Stimulated activated naive CD8-positive, alpha-beta T cell treated with anti-CD3 and anti-CD28 coated beads, Interleukin-15, Interleukin-2, amounts not matched to agents 100 U/mL and 50 U/mL, for 24 hours (primary cell): ENCODE data around the gene ZNF106.
A peak's percentile ranks its signal among the peaks of the same experiment; 100 is the strongest.

Experiments
- ATAC-seq: fragments of 150-1000 bp; cut with Tn5 transposase; one replicate; pipeline ENCODE4 v1.10.0; 2021
- DNase-seq: peaks from one replicate; pipeline ENCODE4 v3.0.0; 2021

The ZNF106 gene

DNA sequence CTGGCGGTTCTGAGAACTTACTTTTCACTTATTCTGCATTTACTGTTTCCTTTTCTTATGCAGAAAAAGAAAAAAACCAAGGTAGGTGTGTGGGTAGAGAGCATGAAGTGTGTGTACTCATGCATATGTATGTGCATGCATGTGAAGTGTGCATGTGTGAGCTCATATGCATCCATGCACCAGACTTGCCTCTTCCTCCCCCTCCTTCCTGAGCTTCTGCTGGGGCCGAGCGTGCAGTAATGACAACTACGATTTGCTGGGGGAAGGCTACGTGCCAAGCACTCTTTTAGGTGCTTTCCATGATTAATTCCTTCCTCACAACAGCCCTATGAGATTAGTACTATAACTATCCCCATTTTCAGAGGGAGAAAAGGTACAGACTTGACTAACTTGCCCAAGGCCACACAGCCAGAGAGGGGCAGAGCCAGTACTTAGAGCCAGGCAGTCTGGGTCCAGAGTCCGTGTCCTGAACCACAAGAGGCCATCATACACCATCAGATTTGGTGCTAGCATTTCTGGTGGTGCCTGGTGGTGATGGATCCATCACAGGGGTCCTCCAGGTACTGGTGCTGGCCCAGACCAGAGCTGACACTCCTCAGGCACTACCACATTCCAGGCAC lies 85.0 kb downstream of the ZNF106 start:
- no peak for DNase-seq
- no peak for ATAC-seq

DNA sequence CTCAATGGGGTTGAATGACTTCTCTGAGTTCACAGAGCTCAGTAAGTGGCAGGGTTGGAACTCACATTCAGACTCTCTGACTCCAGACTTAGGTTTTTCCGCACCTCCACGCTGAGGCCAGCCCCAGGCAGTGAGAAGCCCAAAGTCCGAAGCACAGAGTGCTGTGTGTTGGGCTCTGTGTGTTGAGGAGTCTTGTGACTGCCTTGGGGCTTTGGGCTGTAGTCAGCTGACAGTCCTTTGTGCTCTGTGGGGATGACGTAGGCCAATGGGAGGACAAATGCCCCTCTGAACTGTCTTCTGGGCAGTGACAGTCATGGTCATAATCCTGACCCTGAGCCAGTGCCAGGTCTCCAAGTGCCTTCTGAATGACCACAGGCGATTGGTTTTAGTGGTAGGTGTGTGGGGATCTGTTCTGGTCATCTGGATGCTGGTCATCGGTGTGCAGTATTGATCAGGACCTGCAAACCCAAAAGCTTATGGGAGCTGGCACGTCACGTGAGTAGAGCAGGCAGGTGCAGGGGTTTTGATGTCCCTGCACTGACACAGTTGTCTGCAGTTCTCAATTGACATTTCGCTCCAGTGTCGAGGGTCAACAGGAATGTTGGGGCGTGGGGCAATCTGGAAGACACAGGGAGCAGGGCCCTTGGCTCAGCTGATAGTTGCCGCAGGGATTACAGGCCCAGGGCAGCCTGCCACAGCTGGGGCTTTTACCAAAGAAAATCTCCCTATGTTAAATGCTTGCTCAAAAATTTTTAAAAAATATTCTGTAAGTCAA lies 86.3 kb downstream of the ZNF106 start:
- ATAC-seq (no peak), DNase-seq (no peak)

DNA sequence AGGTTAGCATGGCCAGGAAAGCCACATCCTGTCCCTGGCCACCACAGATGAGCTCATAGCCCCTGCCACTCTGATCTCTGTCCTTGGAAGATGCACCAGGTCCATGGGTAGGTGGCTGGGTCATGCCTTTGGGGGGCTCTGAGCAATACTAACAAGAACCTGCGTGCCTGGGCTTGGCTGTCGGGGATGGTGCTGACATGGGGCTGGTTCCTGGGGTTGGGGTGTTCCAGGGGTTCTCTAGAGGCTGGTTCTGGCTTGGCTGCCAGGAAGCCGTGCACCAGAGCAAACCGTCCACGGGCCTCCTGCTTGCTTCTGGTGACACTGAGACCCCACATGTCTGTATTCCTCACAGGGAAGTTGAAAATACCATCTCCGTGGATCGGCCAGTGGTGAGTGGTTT lies 87.6 kb downstream of the ZNF106 start:
- no peak for DNase-seq

DNA sequence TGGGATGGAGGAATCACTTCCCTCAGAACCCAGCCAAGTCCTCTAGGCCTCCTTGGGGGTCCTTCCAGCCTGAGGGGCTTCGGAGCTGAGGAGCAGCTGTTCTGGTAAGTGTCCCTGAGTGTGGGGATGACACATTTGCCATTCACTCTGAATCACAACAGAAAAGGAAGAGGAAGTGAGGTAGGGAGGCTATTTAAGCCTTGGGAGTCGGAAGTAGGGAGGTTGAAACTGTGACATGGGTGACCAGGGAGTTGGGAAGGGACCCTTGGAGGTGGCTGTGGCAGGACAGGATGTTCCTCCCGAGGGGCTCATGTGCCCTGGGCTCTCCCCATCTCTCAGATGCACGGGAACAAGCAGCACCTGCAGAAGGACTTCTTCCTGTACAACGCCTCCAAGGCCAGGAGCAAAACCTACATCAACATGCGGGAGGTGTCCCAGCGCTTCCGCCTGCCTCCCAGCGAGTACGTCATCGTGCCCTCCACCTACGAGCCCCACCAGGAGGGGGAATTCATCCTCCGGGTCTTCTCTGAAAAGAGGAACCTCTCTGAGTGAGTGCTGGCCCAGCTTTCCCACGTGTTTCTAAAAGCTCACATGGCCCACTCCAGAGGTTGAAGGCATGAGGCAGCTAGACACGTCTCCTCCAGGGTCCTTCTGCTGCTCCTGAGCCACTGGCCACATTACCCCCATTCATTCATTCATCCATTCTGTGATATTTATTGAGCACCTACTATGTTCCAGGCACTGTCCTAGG lies 88.3 kb downstream of the ZNF106 start:
- ATAC-seq (no peak), DNase-seq (no peak)

More for the DNA sequence above, 87.6 kb downstream of the ZNF106 start:
- ATAC-seq = no peak

DNA sequence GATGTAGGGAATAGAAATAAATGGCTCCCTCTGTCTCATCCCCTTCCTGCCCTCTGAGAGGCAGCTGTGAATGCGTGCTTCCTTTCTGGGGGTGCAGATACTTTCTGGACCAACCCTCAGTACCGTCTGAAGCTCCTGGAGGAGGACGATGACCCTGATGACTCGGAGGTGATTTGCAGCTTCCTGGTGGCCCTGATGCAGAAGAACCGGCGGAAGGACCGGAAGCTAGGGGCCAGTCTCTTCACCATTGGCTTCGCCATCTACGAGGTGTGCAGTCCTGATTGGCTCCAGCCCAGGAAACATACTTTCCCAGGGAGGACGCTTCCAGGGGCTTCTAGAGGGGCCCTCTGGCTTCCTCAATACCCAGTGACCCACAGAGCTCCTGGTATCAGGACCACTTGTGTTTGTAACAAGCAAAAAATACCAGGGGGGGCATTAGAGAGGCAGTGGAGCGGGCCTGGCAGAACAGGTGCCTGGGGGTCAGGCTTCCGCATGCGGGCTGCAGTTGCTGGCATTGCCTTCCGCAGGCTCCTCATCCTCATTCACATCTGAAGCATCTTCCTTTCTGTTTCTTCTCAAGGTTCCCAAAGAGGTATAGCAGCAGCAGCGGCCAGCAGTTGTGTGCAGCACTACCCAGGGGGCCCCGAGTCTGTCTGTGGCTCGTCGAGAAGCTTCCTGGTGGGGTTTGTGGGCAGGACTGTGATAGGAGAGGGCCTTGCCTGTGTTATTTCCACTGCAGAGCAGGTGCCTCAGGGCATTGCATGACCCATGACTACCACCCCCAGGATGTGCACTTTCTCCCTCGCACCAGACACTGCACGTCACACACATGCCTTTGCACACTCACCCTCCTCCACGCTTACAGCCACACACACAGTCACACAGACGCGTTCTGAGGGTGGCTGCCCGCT lies 89.1 kb downstream of the ZNF106 start:
- ATAC-seq = peak; percentile 47
- no peak for DNase-seq

DNA sequence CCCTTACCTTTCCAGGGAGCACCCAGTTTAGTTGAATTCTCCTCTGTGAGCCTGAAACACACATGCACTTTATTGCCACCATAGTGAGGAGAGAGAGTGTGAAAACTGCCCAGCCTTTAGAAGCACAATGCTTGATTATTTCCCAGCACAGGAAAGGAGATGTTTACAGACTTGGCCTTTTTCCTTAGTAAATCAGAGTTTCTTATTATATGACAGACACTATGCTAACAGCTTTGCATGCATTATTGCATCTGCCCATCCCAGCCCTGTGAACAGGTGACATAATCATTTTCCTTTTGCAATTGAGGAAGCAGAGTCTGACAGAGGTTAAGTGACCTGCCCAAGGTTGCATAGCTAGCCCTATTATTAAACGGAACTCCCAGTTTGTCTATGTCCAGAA lies 95.1 kb downstream of the ZNF106 start:
- ATAC-seq = no peak
- no peak for DNase-seq

DNA sequence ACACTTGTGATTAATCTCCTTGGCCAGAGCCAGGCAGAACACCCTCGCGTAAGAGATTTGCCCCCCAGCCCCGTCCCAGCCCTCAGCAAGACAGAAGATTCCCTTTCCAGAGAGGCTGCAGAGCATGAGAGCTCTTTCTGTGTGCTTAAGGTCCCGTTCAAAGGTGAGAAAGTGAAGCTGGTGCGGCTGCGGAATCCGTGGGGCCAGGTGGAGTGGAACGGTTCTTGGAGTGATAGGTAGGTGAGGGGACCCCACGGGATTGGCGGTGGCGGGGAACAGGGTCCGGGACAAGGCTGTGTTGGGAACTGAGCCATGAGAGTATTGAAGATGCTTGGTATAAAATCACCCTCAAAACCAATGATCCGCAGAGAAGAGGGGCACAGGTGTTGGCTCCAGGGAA lies 96.8 kb downstream of the ZNF106 start:
- DNase-seq = no peak
- no peak for ATAC-seq

DNA sequence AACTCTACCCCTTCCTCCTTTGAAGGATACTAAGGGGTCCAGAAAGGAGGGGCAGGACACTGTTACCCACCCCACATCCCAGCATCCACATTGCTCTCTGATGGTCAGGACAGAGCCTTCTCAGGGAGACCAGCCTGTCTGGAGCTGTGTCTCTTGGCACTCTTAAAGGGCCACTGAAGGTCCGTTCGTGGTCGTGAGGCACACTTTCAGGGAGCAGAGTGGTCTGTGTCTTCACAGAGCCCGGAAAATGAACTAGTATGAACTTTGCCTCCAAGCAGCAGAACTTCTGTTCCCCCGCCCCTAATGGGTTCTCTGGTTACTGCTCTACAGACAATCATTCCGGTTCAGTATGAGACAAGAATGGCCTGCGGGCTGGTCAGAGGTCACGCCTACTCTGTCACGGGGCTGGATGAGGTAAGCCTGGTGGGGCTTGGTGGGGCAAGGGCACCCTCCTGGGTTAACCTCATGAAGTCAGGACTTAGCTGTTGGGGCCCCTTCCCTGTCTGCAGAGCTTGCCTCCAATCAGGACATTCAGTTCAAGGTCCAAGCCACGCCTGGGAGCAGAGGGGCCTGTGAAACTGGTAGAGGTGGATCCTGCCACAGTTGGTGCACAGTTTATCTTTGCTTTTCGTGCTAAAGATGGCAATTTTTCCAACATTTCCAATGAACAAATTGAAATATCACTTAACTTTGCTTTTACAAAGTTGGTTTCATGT lies 98.5 kb downstream of the ZNF106 start:
- no peak for ATAC-seq
- no peak for DNase-seq

DNA sequence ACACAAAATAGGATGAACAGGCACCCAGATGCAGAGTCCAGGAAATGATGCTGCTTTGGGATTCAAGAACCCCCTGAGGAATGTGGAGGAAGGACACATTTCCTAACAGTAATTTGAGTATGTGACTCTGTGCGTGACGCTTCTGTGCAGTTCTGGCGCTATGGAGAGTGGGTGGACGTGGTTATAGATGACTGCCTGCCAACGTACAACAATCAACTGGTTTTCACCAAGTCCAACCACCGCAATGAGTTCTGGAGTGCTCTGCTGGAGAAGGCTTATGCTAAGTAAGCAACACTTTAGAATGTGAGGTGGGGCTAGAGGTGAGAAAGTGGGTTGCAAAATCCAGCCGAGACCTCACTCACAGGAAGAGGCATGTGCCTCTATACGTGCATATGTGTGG lies 103.3 kb downstream of the ZNF106 start:
- DNase-seq = no peak
- ATAC-seq = no peak

DNA sequence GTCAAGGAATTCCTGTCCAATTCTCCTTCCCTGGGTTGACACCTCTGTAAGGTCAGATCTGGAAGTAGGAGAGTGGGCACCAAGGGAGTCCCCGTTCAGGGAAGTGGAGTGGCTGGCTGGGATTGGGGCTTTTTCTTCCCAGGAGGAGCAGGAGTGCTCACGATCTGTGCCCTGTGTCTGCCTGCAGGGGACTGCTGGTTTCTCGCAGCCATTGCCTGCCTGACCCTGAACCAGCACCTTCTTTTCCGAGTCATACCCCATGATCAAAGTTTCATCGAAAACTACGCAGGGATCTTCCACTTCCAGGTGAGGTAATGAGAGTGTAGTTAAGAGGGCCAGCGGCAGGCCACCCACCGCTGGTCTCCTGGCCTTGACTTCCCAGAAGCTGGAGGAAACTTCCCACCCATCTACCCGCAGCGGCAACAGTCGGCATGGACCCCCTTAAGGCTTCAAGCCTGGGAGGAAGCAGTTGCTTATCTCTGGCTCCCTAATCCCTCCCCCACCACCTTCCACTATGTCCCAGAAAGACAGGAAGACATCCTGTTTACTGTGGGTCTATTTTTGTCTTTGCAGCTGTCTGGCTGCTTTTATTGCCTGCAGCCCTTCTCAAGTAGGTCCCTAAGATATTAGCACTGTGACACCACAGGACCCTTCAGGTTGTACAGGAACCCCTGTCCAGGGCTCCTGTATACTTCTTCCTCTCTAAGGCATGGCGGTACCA lies 104.8 kb downstream of the ZNF106 start:
- no peak for DNase-seq
- no peak for ATAC-seq

DNA sequence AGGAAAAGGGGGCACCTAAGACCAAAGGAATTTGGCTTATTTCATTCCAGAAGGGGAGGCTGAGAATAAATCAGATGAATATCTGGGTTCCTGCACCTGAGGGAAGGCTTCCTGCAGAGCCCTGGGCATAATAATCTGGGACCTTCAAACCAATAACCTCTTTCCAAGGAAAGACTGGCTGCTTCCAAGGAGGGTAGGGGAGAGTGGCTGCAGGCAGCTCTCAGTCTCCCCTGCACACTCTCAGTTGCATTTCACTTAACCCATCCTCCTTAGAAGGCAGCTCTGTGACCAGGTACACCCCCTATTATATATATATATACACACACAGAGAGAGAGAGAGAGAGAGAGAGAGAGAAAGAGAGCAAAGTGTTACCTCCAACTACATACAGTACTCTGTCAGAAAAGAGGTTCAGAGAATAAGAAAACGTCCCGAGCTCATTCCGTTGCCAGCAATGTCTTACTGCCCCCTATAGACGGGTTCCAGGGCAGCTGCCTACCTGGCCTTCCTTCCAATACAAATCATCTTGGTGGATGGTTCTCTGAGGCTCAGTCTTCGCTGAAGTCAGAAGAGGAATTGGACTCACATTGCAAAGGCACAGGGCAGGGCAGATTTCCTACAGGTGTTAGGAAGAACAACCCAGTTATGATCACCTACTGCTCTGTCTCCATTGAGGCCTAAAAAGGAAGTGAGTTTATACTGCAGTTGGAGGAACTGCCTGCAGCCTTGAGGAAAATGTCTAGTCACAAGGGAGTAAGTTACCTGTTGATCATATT lies 105.5 kb downstream of the ZNF106 start:
- DNase-seq (peak; percentile 29), ATAC-seq (peak; percentile 52)

DNA sequence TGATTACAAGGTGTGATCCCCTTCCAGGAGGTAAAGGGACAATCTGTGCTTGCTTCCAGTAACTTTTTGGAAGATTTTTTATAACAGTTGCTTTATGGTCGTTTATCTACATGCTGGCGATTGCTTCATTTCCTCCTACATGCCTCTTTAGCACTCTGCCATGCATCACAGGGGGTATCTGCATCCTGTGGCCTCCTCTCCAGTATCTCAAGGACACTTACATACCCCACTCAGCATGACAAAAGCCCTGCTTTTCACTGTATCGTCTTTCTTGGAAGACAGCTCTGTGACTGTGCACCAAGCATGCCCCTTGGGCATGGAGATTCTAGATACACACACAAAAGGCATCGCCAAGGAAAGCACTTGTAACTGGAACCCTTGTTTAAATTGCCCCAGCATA lies 106.3 kb downstream of the ZNF106 start:
- ATAC-seq (no peak), DNase-seq (no peak)

DNA sequence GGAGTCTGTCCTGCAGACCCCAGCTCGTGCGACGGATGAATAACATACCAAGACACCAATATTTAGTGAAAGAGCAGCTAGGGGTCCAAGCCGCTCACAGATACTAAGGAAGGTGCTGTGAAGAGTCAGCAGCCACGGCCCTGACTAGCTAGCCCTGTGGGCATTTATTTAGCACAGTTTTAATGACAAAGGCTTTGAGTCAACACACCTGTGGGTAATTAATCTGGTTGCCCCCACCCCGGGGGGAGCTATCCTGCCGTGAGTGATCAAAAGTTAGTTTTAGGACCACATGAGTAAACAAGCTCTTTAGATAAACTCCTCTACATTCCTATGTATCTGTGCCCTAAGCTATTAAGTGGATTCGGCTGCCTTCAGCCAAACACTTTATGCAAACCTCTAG lies 112.9 kb downstream of the ZNF106 start:
- DNase-seq = no peak
- ATAC-seq = no peak

DNA sequence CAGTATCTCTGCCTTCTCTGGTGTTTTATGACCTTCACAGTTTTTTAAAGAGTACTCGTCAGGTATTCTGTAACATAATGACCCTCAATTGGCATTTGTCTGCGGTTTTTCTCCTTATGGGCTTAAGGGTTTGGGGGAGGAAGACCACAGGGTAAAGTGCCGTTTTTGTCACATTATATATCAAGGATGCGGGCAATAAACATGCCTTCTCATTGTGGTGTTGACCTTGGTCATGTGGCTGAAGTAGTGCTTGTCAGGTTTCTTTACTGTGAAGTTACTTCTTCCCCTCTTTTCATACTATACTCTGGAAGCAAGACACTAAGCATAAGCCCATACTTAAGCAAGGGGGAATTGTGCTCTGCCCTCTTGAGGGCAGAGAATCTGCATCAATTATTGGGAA lies 115.0 kb downstream of the ZNF106 start:
- DNase-seq = no peak
- ATAC-seq = no peak

DNA sequence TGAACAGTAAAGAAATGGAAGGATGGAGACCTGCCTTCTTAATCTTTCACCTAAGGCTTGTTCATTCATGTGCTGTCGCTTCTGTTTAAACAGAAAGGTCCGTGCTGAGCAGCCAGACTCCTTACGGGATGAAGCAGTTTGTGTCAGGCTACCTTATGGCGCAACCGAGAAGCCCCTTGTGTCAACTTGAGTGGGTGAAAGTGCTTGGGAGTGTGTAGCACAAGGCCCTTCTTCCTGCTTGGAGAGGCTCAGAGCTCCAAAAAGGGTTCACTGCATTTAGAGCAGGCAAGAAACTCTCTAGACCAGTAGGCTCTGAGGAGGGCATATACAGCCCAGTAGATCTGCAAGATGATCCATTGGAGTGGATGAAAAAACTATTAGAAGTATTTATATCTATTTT lies 115.7 kb downstream of the ZNF106 start:
- no peak for ATAC-seq

DNA sequence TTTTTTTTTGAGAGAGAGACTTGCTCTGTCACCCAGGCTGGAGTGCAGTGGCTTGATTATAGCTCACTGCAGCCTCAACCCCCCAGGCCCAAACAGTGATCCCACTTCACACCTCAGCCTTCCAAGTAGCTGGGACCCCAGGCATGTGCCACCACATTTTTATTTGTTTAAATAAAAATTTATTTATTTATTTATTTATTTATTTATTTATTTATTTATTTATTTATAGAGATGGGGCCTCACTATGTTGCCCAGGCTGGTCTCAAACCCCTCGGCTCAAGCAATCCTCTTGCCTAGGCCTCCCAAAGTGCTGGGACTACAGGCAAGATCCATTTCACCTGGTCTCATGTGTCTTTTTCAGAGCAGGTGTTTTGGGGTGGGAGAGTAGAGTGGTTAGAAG lies 116.1 kb downstream of the ZNF106 start:
- ATAC-seq = no peak
- DNase-seq = no peak

More for the DNA sequence above, 115.7 kb downstream of the ZNF106 start:
- no peak for DNase-seq

DNA sequence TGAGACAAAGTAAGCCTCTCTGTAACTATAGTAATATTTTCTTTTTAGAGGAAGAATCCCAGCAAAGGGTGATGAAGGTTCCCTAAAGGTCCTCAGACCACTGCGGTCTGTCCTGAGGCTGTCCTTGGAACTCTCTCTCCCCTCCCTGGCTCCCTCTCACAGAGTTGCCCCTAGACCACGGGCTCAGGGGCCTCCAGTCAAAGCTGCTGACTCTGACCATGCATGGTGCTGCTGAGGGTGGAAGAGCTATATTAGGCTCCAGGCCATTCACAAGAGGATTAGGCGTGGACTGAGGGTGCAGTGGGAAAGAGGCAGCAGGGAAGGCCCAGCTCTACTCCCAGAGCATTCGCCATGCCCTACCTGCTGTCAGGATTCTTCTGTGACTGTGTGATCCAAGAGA lies 117.0 kb downstream of the ZNF106 start:
- ATAC-seq (no peak), DNase-seq (no peak)

DNA sequence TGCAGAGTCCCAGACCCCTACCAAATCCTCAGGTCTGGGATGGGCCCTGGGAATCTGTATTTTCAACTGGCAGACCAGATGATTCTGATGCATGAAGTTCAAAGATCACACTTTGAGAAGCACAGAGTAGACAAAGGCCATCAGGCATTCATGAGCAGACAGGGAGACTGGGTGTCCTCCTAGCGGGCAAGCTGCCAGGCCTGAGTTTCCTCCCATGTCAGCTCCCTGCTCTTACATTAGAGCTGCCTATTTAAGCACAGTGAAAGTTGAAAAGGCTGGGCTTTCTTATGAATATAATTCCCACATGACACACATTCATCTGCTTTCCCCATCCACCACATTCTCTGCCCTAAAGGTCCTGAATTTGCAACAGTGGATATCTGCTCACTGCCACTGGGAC lies 117.7 kb downstream of the ZNF106 start:
- ATAC-seq (no peak), DNase-seq (no peak)

DNA sequence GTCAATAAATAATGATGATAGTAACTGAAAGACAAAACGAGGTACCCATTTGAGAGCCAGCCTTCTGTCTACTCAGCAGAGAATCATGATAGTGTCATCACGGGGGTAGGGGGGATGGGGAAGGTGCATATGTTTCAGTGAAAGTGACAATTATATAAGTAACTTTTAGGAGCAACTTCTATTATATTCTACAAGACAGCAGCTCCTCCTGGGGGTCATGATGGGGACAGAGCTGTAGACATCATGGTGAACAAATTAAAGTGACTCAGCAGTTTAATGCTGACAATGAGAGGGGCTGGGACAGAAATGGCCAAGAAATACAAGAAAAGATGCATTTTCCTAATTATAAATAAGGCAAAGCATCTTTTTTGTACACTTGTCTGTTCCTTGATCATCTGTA lies 119.8 kb downstream of the ZNF106 start:
- ATAC-seq = no peak
- no peak for DNase-seq

DNA sequence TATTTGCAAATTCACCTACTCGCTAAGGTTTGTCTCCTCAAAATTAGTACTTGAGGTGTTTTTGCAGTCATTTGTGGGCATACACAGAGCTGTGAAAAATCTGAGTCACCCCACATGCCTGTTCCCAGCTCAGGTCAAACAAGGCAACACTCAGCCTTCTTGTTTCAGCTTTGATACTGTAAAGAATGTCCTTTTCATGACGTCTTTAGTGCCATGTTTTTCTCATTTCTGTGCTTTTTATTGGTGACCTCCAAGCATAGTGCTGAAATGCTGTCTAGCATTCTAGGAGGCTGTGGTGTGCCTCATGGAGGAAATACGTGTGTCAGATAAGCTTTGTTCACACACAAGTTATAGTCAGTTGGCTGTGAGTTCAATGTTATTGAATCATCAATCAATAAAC lies 122.8 kb downstream of the ZNF106 start:
- no peak for DNase-seq
- ATAC-seq = no peak
